ENCODE results near the gene TRAF2. TPM values are rescaled to one million over a fixed set of nuclear protein-coding genes. Genes with fewer than 3 reads are reported as not detected.
A peak's percentile ranks its signal among the peaks of the same experiment; 100 is the strongest.

TRAF2 gene
- total and polyA plus RNA-seq, 9 of the 15 experiments (the other 6 are each of a cell fraction or from before 2014, with no cell fraction given), result 0.24 to 45.2 (median 18.0) TPM

GRCh38 chr9:136939431-136939995 lies 53.2 kb downstream of the TRAF2 start:
- H3K79me2 ChIP-seq (ENCODE audit: control insufficient read depth, insufficient read depth, low read length), result peaks cover 26% of the 10 kb centered on the region
- ATAC-seq (no peak), DNase-seq (ENCODE audit: extremely low read depth in 1 of 4, low spot score in 3 of 4) (no peak), FAIRE-seq (no peak)
- 97% methylated on average over 23 of the region's 28 CpGs for WGBS (ENCODE audit: insufficient coverage, low coverage, missing lambda C conversion rate)
- H3K36me3 ChIP-seq (ENCODE audit: control insufficient read depth, insufficient read depth, low read length), result peaks cover 57% of the 10 kb centered on the region; the same call in 2 of the 3 replicates
- TF ChIP-seq RBFOX2 (IDR thresholded peaks at IDR 0.05; ENCODE audit: low read depth, low read length) (peak; percentile 59), L3MBTL2 (IDR thresholded peaks at IDR 0.05) (no peak), TCF7L2 (IDR thresholded peaks at IDR 0.05; ENCODE audit: low read depth, low read length) (no peak), POLR2G (IDR thresholded peaks at IDR 0.05; ENCODE audit: low read depth, low read length) (peak; percentile 67; the same call in 1 of the 2 replicates)
- in situ Hi-C loops (cut with MboI), result no loop called here
- H3K27ac ChIP-seq (ENCODE audit: extremely low read depth, low read depth, low read length), result no peak overlapping the region
- H3K9me3 ChIP-seq (replicated peaks; ENCODE audit: control insufficient read depth, insufficient read depth, low read depth, low read length), result no peaks in the 10 kb centered on the region
- peaks cover 3% of the 10 kb centered on the region for H3K9me1 ChIP-seq (ENCODE audit: control insufficient read depth, insufficient read depth, low read length)
- no TSS peak for BruUV-seq (replicated peaks)
- H3K4me2 ChIP-seq (ENCODE audit: insufficient read depth, low read length), result no peak overlapping the region
- H3K27me3 ChIP-seq (ENCODE audit: control insufficient read depth in 2 of 2, insufficient read depth in 2 of 2, low read length in 2 of 2), result no peaks in the 10 kb centered on the region
- no peak overlapping the region for H2AFZ ChIP-seq (ENCODE audit: low read depth, low read length)
- no peak overlapping the region for H3K4me3 ChIP-seq
- intact Hi-C loops (cut with micrococcal nuclease), result no loop called here
- ChIA-PET CTCF (ENCODE audit: low intra/inter-chr PET ratio) (no interaction called here), POLR2A (interaction anchor here (0.6 to 1.8 kb wide), 3 partner anchors 13 to 56 kb away, joined by 3 to 4 read pairs (median 3); no protein-coding TSS in a partner anchor)
- no peaks in the 10 kb centered on the region for H4K20me1 ChIP-seq (replicated peaks; ENCODE audit: control insufficient read depth, insufficient read depth, low read length)
- peaks cover 7 to 55% of the 10 kb centered on the region in 2 experiments; a peak in 4 of 5 replicates for H3K4me1 ChIP-seq (replicated peaks in 1 of 2; ENCODE audit: control insufficient read depth in 2 of 2, insufficient read depth in 2 of 2, low read length in 2 of 2)
- no peak overlapping the region for H3K9ac ChIP-seq (ENCODE audit: insufficient read depth in 1 of 2, low read depth in 2 of 2, low read length in 2 of 2)

DNA sequence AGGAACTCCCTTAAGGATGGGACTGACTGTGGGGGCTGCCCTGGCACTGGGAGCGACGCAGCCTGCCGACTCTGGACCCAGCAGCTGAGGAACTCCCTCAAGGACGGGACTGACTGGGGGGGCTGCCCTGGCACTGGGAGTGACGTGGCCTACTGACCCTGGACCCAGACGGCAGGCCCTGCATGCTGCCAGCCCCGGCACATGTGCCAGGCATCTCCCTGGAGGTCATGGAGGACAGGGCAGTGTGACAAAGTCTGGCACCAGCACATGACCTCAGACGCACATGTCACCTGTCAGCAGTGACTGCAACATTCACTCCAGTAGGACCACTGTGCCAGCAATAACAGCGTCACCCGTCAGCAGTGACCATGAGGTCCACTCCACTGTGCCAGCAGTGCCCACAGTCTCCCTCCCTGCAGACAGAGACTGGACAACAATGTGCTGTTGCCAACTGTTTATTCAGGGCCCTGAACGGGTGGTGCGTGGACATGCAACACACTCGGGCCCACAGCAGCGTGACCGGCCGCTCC lies 53.7 kb downstream of the TRAF2 start:
- no peak overlapping the region for H3K9ac ChIP-seq (ENCODE audit: insufficient read depth in 1 of 2, low read depth in 2 of 2, low read length in 2 of 2)
- H4K20me1 ChIP-seq (replicated peaks; ENCODE audit: control insufficient read depth, insufficient read depth, low read length), result no peaks in the 10 kb centered on the region
- DNase-seq (ENCODE audit: extremely low read depth in 1 of 4, low spot score in 3 of 4), result no peak
- in situ Hi-C loops (cut with MboI), result no loop called here
- H3K4me3 ChIP-seq, result no peak overlapping the region
- CTCF ChIA-PET (ENCODE audit: low intra/inter-chr PET ratio), result no interaction called here
- WGBS (ENCODE audit: insufficient coverage, low coverage, missing lambda C conversion rate), result 94% methylated on average over 11 of the region's 16 CpGs
- H3K27ac ChIP-seq (ENCODE audit: extremely low read depth, low read depth, low read length), result no peak overlapping the region
- H3K27me3 ChIP-seq (ENCODE audit: control insufficient read depth in 2 of 2, insufficient read depth in 2 of 2, low read length in 2 of 2), result no peaks in the 10 kb centered on the region
- H2AFZ ChIP-seq (ENCODE audit: low read depth, low read length), result no peak overlapping the region
- BruUV-seq (replicated peaks), result no TSS peak
- H3K4me1 ChIP-seq (replicated peaks in 1 of 2; ENCODE audit: control insufficient read depth in 2 of 2, insufficient read depth in 2 of 2, low read length in 2 of 2), result peaks cover 11 to 60% of the 10 kb centered on the region in 2 experiments
- intact Hi-C loops (cut with micrococcal nuclease), result loop anchor here (5.0 kb wide), 1 partner anchor 93 kb away; the partner anchor contains the start of gene PHPT1
- ATAC-seq, result no peak
- no peaks in the 10 kb centered on the region for H3K9me3 ChIP-seq (replicated peaks; ENCODE audit: control insufficient read depth, insufficient read depth, low read depth, low read length)
- POLR2A ChIA-PET, result interaction anchor here (0.6 to 1.8 kb wide), 2 partner anchors 14 to 29 kb away, joined by 3 to 4 read pairs; no protein-coding TSS in a partner anchor
- peaks cover 26% of the 10 kb centered on the region for H3K79me2 ChIP-seq (ENCODE audit: control insufficient read depth, insufficient read depth, low read length)
- peaks cover 3% of the 10 kb centered on the region for H3K9me1 ChIP-seq (ENCODE audit: control insufficient read depth, insufficient read depth, low read length)
- no peak overlapping the region for H3K4me2 ChIP-seq (ENCODE audit: insufficient read depth, low read length)
- TF ChIP-seq RBFOX2 (IDR thresholded peaks at IDR 0.05; ENCODE audit: low read depth, low read length), result peak; percentile 12; the same call in 1 of the 2 replicates
- TF ChIP-seq MED1 (CRISPR knock-in tag; IDR thresholded peaks at IDR 0.05; ENCODE audit: borderline replicate concordance), result no peak
- peak; percentile 46; the same call in 1 of the 2 replicates for TF ChIP-seq POLR2G (IDR thresholded peaks at IDR 0.05; ENCODE audit: low read depth, low read length)
- no peak for FAIRE-seq
- peaks cover 54% of the 10 kb centered on the region; the same call in 2 of the 3 replicates for H3K36me3 ChIP-seq (ENCODE audit: control insufficient read depth, insufficient read depth, low read length)
